Measurements from ENCODE around the gene PAIP2B.

PAIP2B gene

DNA sequence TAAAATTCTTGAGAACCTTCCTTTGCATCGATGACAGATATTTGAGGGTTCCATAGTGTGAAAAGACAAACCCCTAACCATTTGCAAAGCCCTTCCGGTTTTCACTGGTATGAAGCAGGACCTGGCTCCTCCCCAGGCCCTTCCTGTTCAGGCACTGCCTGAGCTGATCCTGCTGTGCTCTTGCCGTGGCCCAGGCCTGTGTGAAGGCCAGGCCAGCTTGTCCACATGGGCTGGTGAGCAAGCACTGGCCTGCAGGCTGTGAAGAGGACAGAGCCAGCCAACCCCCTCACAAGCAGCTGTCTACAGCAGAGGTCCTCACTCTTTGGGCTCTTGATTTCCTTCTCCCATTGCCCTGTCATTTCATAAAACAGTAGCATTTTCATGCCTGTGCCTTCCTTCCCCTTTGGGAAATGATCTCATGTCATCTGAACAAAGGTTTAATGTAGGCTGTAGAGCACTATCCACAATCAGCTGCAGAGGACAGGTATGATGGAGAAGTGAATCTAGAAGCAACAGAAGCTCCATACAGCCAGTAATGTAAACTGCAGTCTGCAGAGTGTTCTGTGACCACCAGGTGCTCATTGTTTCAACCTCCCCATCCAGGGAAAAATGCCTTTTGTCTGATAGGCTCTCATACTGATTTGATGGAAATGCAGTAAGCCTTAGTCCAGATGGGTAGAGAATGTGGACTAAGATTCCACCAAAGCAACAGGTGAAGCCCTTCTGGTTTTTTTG is 76.7 kb downstream of the PAIP2B start:
- no peak for DNase-seq

DNA sequence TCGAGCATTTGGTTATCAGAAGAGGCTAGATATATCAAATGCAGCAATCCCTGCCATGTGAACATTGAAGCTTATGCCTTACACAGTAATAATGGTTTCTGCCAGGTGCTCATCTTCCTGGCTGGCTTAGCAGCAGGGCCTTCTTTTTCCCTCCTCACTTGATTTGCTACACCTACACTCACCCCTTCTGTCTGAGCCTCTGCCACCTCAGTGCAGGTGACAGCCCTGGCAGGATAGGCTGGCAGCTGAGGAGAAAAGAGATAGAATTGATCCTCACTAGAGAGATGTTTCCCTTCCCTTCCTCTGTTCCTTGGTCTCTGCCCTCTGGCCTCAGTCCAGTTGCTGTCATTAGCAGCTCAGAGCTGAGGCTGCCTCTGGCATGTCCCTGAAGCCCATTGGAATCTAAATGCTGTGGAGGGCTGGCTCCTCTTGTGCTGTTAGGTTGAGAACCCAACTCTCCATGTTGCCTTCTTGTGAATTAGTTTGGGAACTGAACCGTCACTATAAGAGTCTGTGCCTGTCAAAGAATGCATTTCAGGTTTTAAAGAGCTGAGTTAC is 78.3 kb downstream of the PAIP2B start:
- no peak for DNase-seq

DNA sequence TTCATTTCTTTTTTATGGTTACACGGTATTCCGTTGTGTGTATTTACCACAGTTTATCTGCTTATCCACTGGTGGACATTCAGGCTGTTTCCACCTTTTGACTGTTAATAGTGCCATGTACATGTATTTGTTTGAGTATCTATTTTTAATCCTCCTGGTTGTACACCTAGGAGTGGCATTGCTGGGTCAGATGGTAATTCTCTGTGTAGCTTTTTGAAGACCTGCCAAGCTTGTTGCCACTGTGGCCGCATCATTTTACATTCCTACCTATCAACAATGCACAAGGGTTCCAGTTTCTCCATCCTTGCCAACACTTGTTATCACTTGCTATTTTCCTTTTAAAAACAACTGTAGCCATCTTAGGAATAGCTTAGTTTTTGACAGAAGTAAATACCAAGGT is 83.1 kb downstream of the PAIP2B start:
- no peak for DNase-seq

GRCh38 chr2:71136174-71136573 is 90.7 kb downstream of the PAIP2B start:
- DNase-seq = no peak

DNA sequence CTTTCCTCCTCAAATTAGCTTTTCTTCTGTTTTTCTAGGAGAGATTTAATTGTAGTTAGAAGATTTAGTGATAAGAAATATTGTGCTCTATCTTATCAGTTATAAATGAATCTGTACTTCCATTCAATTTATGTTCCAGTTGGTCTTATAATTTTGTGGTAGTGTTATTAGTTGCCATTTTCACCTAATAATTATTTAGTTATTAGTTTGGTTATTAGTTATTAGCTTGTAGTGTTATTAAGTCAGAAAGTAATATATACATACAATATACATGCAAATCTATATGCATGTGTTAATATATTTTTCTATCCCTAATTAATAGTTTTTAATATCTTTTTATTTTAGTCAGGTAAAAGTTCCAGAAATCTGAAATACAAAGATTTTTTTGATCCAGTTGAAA is 93.3 kb downstream of the PAIP2B start:
- DNase-seq = no peak

Measured in NCI-H526 (cell line).